CD4-positive, alpha-beta T cell treated with Interleukin-21 for 1 hour (primary cell): ENCODE data around the gene IL25.

ENCODE experiments used
- DNase-seq: peaks from one replicate; pipeline ENCODE4 v3.0.0-alpha.2; 2020

The IL25 gene

DNA sequence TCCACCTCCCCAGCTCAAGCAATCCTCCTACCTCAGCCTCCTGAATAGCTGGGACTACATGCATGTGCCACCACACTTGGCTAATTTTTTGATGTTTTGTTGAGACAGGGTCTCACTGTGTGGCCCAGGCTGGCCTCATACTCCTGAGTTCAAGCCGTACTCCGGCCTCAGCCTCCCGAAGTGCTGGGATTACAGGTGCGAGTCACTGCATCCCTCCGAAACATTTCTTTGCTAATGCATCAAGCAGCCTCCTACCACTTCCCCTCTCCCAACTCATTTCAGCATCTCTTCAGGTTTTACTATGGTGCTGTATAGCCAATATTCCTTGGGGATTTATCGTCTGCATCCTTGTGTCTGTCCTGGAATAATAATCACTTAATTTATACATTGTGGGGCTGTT lies 17.6 kb upstream of the IL25 start:
- no peak for DNase-seq

DNA sequence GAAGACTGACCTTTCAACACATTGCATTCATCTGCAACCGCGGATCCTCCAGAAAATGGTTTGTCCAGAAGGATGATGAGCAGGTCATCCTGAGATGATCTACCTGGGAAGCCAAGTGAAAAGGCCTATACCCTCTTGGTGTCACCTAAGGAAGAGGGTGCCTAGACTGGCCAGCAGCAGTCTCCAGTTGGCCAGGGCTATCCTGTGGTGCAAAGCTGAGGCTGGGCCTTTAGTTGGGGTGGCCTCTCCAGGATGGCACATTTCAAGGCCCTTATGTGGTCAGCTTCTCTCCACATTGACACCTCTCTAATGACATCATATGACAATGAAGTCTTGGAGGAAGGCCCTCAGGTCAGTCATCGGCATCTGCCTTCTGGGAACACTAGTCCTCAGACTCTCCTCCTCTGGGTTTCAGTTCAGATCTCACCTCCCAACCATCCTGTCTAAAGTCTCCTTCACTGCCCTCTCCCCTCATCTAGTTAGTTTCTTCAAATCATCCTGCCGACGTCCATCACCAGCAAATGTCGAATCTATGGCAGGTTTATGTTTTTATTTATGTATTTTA lies 16.7 kb upstream of the IL25 start:
- no peak for DNase-seq

DNA sequence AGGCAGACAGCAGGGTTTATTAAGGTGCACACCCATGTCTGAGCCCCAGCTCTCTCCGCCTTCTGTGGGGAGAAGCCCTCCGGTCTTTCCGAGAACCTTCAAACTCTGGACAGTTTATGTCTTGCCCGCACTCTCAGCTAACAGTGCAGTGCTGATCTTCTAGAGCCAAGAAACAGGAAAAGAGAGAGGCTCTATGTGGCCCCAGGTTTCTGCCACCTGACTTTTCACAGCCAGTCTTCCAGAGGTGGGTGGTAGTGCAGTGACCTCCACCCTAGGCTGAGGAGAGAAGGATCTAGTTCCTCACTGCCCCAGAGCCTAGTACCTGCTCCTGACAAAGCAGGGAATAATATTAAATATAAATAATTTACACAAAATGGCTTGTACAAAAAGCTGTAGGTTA lies 15.9 kb upstream of the IL25 start:
- DNase-seq = no peak

DNA sequence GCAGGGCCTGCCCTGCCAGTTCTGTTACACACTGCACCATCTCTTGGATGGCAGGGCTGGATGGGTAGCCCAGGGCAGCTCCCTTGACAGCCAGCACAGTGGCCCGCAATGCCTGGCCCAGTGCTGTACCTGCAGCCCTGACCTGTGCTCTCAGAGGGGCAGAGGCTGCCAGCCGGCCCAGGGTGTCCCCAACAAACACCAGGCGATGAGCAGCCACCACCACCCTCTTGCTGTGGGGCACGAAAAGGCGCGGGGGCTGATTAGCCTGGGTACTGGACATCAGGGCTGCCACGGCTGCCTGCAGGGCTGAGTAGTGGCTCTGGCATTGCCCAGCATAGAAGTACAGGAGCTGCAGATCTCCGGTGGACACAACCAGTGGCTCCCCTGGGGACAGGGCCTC lies 15.3 kb upstream of the IL25 start:
- no peak for DNase-seq

DNA sequence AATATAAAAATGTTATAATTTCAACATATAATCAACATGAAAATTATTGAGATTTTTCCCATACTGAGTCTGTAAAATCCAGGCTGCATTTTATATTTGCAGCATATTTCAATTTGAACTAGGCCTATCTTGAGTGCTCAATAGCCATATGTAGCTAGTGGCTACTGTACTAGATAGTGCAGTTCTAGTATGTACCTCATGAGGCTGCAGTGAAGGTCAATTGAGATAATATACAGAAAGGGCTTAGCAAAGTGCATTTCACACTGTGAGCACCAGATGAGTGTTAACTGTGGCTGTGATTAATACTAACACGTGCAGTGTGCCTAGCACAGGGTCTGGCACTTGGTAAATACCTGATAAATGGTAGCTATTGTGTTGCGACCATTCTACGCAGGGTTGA lies 14.6 kb upstream of the IL25 start:
- DNase-seq = no peak

DNA sequence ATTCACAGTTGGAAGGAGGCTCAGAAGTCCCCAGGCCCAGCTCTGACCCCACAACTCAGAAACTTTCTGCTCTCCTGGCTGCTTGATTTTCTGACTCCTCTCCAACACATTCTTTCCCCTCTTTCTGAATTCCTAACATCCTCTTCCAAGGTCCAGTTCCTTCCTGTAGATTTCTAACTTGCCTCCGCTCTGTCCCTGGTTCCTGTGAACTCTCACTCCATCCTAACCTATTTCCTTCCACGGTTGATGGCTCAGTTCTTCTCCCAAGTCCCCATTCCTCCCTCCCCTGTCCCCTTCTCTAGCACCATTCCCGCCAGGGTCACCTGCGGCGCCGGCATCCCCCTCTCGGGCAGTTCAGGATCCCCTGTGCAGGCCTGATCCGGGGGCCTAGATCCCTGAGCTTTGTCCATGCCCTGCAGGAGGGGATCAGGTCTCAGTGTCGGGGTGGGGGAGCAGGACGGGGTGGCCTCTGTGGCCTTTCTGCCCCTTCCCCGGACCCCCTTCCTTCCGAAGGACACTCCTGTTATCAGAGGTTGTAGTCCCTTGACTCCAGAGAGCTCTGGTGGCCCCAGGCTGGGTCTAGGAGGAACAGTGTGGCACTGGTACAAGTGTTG lies 13.9 kb upstream of the IL25 start:
- DNase-seq = no peak

DNA sequence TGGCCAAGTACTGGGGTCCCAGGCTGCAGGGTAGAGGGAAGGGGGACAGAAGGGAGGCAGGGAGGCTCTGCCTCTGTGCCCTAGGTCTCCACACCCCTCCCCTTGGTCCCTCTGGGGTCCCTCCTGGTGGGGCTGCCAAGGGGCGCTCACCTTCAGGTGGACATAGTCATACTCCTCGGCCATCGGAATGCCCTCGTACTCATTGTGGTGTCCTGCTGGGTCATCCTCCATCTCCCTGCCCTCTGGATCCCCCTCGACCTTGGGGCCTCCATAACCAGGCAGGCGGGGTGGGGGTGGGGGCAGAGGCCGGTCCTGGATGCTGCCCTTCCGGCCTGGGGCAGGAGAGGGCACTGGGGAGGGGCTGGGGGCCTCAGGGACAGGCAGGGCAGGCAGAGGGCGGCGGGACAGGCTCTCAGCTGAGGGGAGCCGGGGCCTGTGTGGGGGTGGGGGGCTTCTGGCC lies 13.4 kb upstream of the IL25 start:
- no peak for DNase-seq

DNA sequence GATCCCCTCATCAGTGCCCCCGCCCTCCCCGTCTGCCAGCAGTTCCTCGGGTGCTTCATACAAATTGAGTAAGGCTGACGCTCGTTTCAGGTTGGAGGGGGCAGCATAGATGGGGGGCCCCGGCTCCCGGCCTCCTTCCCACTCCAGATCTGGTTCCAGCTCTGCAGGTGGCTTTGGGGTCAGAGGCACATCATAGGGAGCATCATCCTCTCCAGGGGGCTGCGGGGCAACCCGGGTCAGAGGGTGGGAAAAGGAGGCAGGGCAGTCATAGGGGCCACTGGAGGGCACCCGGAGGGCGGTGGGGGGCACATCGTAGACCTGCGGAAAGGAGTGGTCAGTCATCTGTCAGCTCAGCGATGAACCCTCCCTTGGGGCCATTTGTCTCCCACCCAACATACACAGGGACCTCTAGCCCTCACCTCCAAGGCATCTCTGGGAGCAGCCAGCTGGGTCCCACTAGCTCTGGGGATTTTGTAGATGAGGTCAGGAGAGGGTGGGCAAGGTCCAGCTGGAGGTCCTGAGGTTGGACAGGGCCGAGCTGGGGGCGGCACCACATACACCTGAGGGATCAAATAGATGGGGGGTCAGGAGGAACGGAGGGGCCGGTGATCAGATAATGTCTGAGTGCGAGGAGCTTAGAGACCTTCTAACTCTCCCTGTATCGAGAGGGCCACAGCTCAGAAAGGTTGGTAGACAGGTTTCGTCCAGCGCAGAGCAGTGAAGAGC lies 12.7 kb upstream of the IL25 start:
- DNase-seq = no peak

DNA sequence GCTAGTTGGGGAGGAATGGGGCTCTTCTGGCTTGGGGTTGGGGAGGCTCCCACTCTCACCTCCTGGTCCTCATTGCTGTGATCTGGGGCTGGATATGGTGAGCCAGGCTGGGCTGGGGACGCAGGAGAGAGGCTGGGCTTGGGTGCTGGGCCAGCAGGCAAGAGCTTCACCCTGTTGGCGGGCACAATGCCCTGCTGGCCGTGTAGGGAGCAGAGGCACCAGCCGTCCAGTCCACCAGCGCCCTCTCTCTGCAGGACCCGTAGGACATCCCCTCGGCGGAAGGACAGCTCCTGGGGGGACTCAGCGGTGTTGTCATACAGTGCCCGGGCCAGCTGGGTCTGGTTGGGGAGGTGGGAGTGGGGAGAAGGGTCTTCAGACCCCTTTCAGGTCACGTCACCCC lies 12.1 kb upstream of the IL25 start:
- no peak for DNase-seq

DNA sequence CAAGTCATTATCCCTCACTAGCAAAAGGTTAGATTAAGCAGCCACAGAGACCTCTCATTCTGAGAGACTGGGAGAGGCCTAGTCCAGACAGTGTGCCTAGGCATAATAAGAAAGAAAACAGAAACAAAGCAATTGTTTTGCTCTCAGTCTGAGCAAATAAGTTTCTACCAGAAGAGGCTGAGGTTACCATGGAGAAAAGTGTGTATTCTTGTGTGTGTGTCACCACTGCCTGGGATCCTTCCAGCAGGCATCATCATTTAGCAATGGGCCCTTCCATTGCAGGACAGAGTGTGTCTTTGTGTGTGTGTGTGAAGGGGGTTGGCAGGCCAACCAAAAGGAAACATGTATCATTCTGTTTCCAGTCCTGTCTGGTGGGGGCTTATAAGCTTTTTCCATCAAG lies 11.3 kb upstream of the IL25 start:
- no peak for DNase-seq

DNA sequence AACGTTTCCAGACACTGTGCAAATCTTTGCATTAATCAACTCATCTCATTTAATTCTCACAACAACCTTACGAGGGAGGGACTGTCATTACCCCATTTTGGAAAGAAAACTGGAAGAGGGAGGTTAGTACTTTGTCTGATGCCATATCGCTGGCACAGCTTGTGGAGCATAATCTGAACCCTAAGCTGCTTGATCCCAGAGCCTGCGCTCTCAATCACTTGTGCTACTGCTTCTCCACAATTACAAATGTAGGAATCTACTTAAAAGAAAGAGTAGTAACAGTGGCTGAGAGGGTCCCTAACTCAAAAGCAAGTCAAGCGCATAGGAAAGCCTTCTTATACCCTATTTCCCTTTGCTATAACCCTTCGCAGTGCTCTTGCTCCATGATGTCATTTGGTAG lies 10.8 kb upstream of the IL25 start:
- no peak for DNase-seq

DNA sequence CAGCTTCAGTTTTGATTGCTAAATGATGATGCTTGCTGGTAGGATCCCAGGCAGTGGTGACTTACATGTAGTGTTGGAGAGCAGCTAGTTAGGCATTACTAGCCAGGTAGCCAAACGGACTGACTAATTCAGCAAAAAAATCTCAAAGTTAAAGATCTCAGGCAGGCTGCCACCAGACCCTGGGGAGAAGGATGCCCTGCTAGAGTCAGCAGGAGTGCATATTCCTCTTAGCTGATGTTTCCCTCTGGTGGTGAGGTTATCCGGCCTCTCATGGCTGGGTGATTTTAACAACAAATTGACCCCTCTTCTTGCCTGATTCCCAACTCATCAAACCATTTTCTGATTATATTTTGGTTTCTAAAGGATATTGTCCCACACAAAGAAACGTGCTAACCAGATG lies 10.4 kb upstream of the IL25 start:
- no peak for DNase-seq

DNA sequence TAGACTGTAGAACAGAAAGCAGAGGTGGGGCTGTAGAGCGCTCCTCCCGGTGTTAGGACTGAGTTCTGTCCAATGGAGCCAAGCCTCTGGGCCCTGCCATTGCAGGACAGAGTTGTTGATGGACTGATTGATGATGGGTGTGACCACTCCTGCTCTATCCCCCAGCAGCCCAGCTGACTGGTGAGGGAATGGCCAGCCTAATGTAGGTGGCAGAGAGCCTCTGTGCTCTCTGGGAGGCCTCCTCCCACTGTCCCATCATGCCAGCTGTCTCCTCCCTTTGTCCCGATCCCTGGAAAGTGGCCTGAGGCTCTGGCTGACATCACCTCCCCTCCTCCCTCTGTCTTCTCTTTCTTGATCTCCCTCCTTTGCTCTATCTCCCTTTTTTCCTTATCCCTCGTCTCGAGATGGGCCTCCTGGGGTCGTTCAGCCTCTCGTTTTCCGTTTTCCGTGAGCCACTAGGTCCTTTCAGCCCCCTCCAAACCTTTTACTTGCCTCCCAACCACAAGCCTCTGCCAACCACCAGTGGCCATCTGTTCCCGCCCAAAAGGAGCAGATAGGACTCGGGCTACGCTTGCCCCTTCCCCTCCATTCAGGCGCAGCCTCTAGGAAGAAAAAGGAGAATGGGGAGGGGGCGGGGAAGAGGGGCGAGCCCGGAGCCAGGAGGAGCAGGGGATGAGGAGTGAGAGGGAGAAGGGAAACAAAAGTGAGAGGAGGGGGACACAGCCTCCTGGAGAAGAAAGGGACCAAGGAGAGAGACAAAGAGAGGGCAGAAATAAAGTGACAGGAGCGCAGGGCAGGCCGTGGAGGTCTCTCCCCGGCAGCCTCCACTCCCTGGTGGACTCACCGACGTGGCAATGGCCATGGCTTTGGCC lies 8.2 kb upstream of the IL25 start:
- no peak for DNase-seq

DNA sequence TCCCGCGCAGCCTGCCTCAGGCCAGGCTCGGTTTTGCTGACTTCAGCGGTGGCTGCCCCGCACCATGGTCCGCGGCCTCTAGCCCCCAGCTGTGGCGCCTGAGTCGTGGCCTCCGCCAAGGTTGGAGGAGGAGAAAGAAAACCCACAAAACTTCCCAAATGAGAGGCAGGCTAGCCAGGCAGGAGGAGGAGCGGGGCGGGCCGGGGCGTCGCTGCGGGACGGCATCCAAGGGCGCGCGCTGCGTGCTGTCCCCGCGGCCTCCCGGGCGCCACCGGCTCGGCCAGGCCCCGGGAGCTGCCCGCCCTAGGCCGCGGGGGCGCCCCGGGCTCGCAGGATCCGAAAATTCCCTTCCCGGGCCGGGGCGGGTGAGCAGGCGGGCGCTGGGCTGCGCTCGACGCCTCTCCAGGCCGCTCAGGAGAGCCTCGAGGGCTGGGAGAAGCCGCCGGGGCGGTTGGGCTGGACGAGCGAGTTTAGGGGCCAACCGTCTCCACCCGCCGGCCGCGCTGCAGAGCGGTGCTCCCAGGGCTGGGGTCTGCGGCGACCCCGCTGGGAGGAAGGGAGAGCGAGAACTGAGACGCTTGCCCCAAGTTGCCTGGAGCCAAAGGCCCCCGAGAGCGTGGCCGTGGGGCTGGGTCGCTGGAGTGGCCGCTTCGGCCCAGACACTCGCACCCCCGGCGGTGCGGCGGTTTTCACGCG lies 7.4 kb upstream of the IL25 start, which contains the start of gene EFS:
Gene EFS, minus strand, starts transcription at position 137 of the 696 bp plus-strand sequence. CDS start 147 bp downstream, outside the sequence.
- no peak for DNase-seq

DNA sequence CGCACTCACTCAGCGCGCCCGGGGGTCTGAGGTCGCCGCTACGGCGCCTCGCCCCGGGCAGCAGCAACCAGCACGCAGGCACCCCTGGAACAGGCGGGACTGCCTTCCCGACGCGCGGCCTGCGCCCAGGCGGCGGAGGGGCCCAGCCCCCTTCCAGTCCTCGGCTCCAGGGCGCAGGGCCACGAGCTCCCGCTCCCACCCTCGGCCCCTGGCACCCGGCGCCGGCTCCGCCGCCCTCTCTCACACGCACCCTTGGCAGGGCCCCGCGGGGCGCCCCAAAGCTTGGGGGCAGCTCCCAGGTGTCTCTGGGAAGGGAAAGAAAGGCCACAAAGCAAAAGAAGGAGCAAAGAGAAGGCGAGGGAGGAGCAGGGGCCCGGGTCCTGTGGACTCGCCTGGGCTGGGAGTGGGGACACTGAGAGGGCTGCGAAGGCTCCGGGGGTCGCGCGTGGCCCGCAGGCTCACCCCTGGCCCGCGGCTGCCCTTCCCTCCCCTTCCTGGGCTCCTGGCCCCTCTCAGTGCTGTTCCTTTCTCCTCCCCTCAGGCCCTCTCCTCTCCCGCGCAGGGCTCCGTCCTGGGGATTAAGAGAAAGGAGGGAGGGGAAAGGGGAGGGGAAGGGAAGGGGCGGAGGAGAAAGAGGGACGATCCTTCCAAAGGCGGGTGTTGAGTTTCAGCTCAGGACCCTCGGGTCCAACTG lies 6.7 kb upstream of the IL25 start:
- DNase-seq = no peak

DNA sequence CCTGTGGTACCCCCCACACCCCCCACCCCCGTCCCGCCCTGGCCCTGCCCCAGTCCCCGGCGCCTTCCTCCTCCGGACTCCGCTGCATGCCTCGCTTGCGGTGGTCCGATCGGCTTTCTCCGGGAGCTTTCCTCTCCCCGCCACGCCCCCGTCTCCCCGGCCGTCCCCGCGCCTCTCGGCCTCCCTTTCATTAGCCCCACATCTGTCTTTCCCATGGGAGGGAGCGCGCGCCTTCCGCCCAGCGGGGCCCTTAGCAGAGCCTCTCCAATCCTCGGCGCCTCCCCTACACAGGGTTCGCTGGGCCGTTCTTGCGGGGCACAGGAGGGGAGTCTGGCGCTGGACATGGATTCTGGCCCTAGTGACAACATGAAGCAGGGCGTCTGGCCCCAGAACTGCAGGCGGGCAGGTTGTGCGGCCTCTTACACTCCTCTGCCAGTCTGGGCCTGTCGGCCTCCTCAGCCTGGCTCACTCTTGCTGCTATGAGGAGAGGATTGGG lies 6.1 kb upstream of the IL25 start:
- no peak for DNase-seq

DNA sequence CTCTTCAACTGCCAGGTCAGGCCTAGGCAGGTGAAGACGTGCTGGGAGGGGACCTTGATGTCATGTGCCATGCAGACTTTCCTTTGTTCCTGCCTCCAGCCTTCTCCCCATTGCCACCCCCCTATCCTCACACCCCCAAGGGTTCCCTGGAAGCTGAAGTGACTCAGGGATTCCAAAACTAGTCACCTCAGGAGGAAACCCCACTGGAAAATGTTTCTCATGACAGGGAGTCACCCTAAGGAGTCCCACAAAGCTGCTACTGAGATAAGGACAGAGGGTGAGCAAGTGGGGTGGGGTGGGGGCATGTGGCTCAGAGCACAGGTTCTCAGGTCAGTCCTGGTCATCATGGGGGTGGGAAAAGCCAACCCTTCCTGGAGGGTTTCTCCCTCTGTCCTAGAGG lies 2.4 kb upstream of the IL25 start:
- no peak for DNase-seq

DNA sequence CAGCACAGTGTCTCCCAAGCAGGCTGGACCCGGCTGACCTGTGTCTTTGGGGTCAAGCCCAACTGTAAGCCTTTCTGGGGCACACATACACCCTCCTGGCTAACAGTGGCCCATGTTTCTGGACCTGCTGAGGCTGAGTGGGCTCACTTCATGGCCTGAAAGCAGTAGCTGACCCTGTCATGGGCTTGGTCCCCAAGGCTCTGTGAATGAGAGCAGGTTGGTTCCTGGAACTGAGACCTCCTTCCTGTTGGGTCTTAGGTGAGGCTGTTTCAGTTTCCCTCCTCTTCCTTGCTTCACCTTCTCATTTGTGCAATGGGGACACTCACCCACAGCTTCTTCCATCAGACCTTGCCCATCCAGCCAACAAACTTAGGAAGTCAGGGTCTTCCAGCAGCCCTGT lies 744 bp upstream of the IL25 start:
- no peak for DNase-seq

DNA sequence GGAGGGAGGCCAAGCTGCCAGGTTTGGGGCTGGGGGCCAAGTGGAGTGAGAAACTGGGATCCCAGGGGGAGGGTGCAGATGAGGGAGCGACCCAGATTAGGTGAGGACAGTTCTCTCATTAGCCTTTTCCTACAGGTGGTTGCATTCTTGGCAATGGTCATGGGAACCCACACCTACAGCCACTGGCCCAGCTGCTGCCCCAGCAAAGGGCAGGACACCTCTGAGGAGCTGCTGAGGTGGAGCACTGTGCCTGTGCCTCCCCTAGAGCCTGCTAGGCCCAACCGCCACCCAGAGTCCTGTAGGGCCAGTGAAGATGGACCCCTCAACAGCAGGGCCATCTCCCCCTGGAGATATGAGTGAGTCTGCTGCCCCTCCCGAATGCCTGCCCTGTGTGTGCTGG lies 432 bp downstream of the IL25 start:
- no peak for DNase-seq

DNA sequence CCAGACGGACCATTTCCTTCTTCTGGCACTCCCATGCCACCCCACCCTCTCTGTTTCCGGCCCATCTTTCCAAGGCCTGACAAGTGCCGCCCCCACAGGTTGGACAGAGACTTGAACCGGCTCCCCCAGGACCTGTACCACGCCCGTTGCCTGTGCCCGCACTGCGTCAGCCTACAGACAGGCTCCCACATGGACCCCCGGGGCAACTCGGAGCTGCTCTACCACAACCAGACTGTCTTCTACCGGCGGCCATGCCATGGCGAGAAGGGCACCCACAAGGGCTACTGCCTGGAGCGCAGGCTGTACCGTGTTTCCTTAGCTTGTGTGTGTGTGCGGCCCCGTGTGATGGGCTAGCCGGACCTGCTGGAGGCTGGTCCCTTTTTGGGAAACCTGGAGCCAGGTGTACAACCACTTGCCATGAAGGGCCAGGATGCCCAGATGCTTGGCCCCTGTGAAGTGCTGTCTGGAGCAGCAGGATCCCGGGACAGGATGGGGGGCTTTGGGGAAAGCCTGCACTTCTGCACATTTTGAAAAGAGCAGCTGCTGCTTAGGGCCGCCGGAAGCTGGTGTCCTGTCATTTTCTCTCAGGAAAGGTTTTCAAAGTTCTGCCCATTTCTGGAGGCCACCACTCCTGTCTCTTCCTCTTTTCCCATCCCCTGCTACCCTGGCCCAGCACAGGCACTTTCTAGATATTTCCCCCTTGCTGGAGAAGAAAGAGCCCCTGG lies 3.1 kb downstream of the IL25 start:
- DNase-seq = no peak

DNA sequence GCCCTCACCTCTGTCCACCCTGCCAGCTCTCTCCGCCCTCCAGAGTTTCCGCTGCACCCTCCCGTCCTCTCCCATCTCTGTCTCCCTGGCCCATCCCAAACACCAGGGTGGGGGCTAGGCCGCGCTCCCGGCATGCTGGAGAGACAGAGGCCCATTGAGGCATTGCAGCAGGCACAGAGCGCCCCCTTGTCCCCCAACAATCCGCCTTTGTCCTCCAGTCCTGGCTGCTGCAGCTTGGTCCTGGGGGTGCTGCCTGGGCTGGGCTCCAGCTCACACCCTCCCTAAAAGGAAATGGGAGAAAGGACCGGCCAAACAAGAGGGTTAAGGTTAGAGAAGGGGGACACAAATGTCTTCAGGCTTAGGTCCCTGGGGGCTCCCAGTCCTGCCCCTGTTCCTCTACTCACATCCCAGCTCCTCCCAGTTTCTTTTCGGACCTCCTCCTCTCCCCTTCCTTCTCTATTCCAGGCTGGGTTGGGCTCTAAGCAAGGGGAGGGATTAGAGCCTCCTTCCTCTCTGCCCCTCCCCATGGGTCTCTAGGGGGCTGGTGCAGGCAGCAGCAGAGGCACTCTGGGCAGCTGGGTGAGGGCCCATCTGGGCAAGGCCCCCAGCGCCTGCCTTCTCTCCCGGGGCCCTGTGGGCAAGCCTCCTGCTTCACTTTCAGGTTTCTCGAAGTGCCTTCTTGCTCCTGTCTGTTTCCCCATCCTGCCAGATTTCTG lies 4.0 kb downstream of the IL25 start, which contains the start of gene CMTM5:
Gene CMTM5, plus strand, starts transcription at position 565 of the 716 bp plus-strand sequence. CDS start 206 bp downstream, outside the sequence.
- no peak for DNase-seq
